SK-N-SH (cell line): Measurements from ENCODE around the gene GJA9. TPM values are rescaled to one million over a fixed set of nuclear protein-coding genes. Genes with fewer than 3 reads are reported as not detected.

Source experiments
- CTCF ChIA-PET: fragments of 300-600, 350-600 bp; formaldehyde crosslinking; extraction: SDS; loops from one replicate; lab custom pipeline; 2021; lab: Yijun Ruan, JAX
- POLR2A ChIA-PET: fragments of 350-600 bp; sonication (Branson Sonifier 250); formaldehyde crosslinking; extraction: SDS; loops from one replicate; lab custom pipeline; 2020; ENCODE audit warnings: antibody characterized with exemption, inconsistent platforms; lab: Yijun Ruan, JAX
- DNase-seq: peaks from one replicate; pipeline ENCODE4 v3.0.0; 2012
- H2AFZ ChIP-seq: fragments of 200-600 bp; sonication (generic); 2 replicates; pipeline ENCODE4 v1.8.1; 2016; ENCODE audit warnings: antibody characterized with exemption, mild to moderate bottlenecking, low read depth
- H3F3A ChIP-seq: fragments of 200-600 bp; sonication (generic); replicated peaks from 2 replicates; pipeline ENCODE3; 2016; ENCODE audit warnings: antibody characterized with exemption, mild to moderate bottlenecking; ENCODE audit not compliant: insufficient read depth
- H3K27ac ChIP-seq, 2 experiments: fragments of 200-500 bp in 1 of 2; fragments of 200-600 bp in 1 of 2; sonication (Bioruptor generic) in 1 of 2; sonication (generic), shearing (Covaris generic) in 1 of 2; 2 replicates each; pipeline versions ENCODE4 v1.5.1 to v1.6.1; 2014 to 2016; ENCODE audit warnings: low read depth in 2 of 2, inconsistent platforms in 1 of 2, low read length in 1 of 2, mild to moderate bottlenecking in 1 of 2, mixed read lengths in 1 of 2
- H3K27me3 ChIP-seq: fragments of 200-600 bp; sonication (generic), shearing (Covaris generic); 2 replicates; pipeline ENCODE4 v1.6.1; 2016; ENCODE audit warnings: mixed run types; ENCODE audit not compliant: insufficient read depth
- H3K36me3 ChIP-seq, 2 experiments: fragments of 200-500 bp in 1 of 2; fragments of 200-600 bp in 1 of 2; sonication (Bioruptor generic) in 1 of 2; sonication (generic) in 1 of 2; replicated peaks in 1 of 2; 2 replicates each; pipeline versions ENCODE3 to v1.5.1; 2014 to 2016; ENCODE audit warnings: low read length in 1 of 2, mild to moderate bottlenecking in 1 of 2; ENCODE audit not compliant: insufficient read depth in 2 of 2, control insufficient read depth in 1 of 2
- H3K4me1 ChIP-seq, 2 experiments: fragments of 200-500 bp in 1 of 2; fragments of 200-600 bp in 1 of 2; sonication (Bioruptor generic) in 1 of 2; sonication (generic), shearing (Covaris generic) in 1 of 2; 2 replicates each; pipeline versions ENCODE4 v1.5.1 to v1.6.1; 2014 to 2016; ENCODE audit warnings: low read depth in 1 of 2, low read length in 1 of 2, mixed run types in 1 of 2; ENCODE audit not compliant: insufficient read depth in 2 of 2, control insufficient read depth in 1 of 2
- H3K4me2 ChIP-seq: fragments of 200-600 bp; sonication (generic), shearing (Covaris generic); 2 replicates; pipeline ENCODE4 v1.6.1; 2017; ENCODE audit warnings: mixed run types
- H3K4me3 ChIP-seq, 2 experiments: fragments of 200-500 bp in 1 of 2; fragments of 200-600 bp in 1 of 2; sonication (Bioruptor generic) in 1 of 2; sonication (generic), shearing (Covaris generic) in 1 of 2; 2 replicates each; pipeline versions ENCODE4 v1.5.1 to v1.8.1; 2014 to 2016; ENCODE audit warnings: low read depth in 2 of 2, inconsistent platforms in 1 of 2, low read length in 1 of 2, mild to moderate bottlenecking in 1 of 2, mixed read lengths in 1 of 2, moderate library complexity in 1 of 2
- H3K79me2 ChIP-seq: fragments of 200-600 bp; sonication (generic); 2 replicates; pipeline ENCODE4 v1.8.1; 2017; ENCODE audit warnings: mild to moderate bottlenecking; ENCODE audit not compliant: insufficient read depth
- H3K9ac ChIP-seq: fragments of 200-600 bp; sonication (generic); 2 replicates; pipeline ENCODE4 v1.6.1; 2017; ENCODE audit warnings: mixed run types
- H3K9me2 ChIP-seq: fragments of 200-600 bp; sonication (generic); 2 replicates; pipeline ENCODE4 v1.6.1; 2017; ENCODE audit warnings: mixed run types
- H3K9me3 ChIP-seq: fragments of 200-600 bp; sonication (generic); 2 replicates; pipeline ENCODE4 v1.6.1; 2017; ENCODE audit warnings: mixed run types, mild to moderate bottlenecking, moderate library complexity
- H4K20me1 ChIP-seq: fragments of 200-600 bp; sonication (generic); 2 replicates; pipeline ENCODE4 v1.6.1; 2017; ENCODE audit warnings: mild to moderate bottlenecking, mixed run types; ENCODE audit not compliant: insufficient read depth
- CHD2 ChIP-seq: fragments of 150-350 bp; IDR thresholded peaks from 2 replicates; pipeline ENCODE4 v1.6.1; 2018; ENCODE audit warnings: low read length; ENCODE audit not compliant: partially characterized antibody
- EP300 ChIP-seq, 2 experiments: IDR thresholded peaks; 2 replicates each; pipeline versions ENCODE4 v1.4.0 to v1.6.1; 2012; ENCODE audit warnings: borderline replicate concordance in 1 of 2, low read depth in 1 of 2, low read length in 1 of 2
- EZH2phosphoT487 ChIP-seq: fragments of 200-600 bp; sonication (generic); IDR thresholded peaks from 2 replicates; pipeline ENCODE4 v1.6.1; 2017; ENCODE audit warnings: low read depth, mixed run types, mild to moderate bottlenecking, antibody characterized with exemption, moderate library complexity, borderline replicate concordance
- FOSL2 ChIP-seq: IDR thresholded peaks from 2 replicates; pipeline ENCODE4 v1.4.0; 2012; ENCODE audit warnings: low read depth, mild to moderate bottlenecking, moderate library complexity, borderline replicate concordance
- FOXJ3 ChIP-seq: sonication (generic); formaldehyde crosslinking; IDR thresholded peaks from 2 replicates; pipeline ENCODE4 v1.5.1; 2020; ENCODE audit warnings: mild to moderate bottlenecking, missing genetic modification reagents
- FOXM1 ChIP-seq: IDR thresholded peaks from 2 replicates; pipeline ENCODE4 v1.4.0; 2012; ENCODE audit warnings: low read depth, mild to moderate bottlenecking
- GABPA ChIP-seq: IDR thresholded peaks from 2 replicates; pipeline ENCODE4 v1.4.0; 2012; ENCODE audit warnings: low read depth, mild to moderate bottlenecking
- GATA2 ChIP-seq: sonication (generic); formaldehyde crosslinking; IDR thresholded peaks from 2 replicates; pipeline ENCODE4 v1.5.0; 2020; ENCODE audit warnings: mild to moderate bottlenecking, missing genetic modification reagents
- JUND ChIP-seq: IDR thresholded peaks from 2 replicates; pipeline ENCODE4 v1.4.0; 2012
- MXI1 ChIP-seq: IDR thresholded peaks from 2 replicates; pipeline ENCODE4 v1.6.1; 2012; ENCODE audit warnings: mild to moderate bottlenecking, low read depth, low read length, improper control_type of control experiment
- NFIC ChIP-seq: IDR thresholded peaks from 2 replicates; pipeline ENCODE4 v1.4.0; 2012; ENCODE audit warnings: borderline replicate concordance
- NRF1 ChIP-seq: IDR thresholded peaks from 2 replicates; pipeline ENCODE4 v1.6.1; 2012; ENCODE audit warnings: low read depth, mild to moderate bottlenecking, low read length
- POLR2AphosphoS5 ChIP-seq: IDR thresholded peaks from 2 replicates; pipeline ENCODE4 v1.6.1; 2012; ENCODE audit warnings: low read depth, low read length
- RCOR1 ChIP-seq: fragments of 150-350 bp; IDR thresholded peaks from 2 replicates; pipeline ENCODE4 v1.6.1; 2017; ENCODE audit warnings: antibody characterized with exemption, low read length
- REST ChIP-seq: IDR thresholded peaks from 2 replicates; pipeline ENCODE4 v1.6.1; 2012; ENCODE audit warnings: mild to moderate bottlenecking, low read depth, low read length, moderate library complexity
- RXRA ChIP-seq: IDR thresholded peaks from 2 replicates; pipeline ENCODE4 v1.4.0; 2012; ENCODE audit warnings: low read depth, mild to moderate bottlenecking, borderline replicate concordance
- SIN3A ChIP-seq: IDR thresholded peaks from 2 replicates; pipeline ENCODE4 v1.6.1; 2012; ENCODE audit warnings: low read depth, mild to moderate bottlenecking, low read length, moderate library complexity, borderline replicate concordance
- TAF1 ChIP-seq: IDR thresholded peaks from 2 replicates; pipeline ENCODE4 v1.6.1; 2012; ENCODE audit warnings: low read depth, mild to moderate bottlenecking, low read length, moderate library complexity, borderline replicate concordance
- TEAD4 ChIP-seq: IDR thresholded peaks from 2 replicates; pipeline ENCODE4 v1.4.0; 2012; ENCODE audit warnings: mild to moderate bottlenecking, borderline replicate concordance; ENCODE audit not compliant: insufficient read depth
- YY1 ChIP-seq: IDR thresholded peaks from 2 replicates; pipeline ENCODE4 v1.4.0; 2012; ENCODE audit warnings: low read depth, mild to moderate bottlenecking
- whole genome bisulfite sequencing: methylation state at CpG from one replicate; pipeline ENCODE4 v1.1.6; 2017; ENCODE audit warnings: low lambda C conversion rate; 5-methylcytosine and 5-hydroxymethylcytosine counted together
- polyA plus RNA-seq, 3 experiments: library from polyadenylated mRNA; depleted of rRNA; stranded (reverse); fragments of >200 nt; gene quantifications; 2 replicates each; pipeline ENCODE4 v1.2.3, GENCODE V29; 2012
- TF ChIP-seq, protein P1 (sequence below): IDR thresholded peaks from 2 replicates; pipeline ENCODE4 v1.4.0; 2012; ENCODE audit warnings: low read depth, borderline replicate concordance
- TF ChIP-seq, protein P2 (sequence below): fragments of 150-350 bp; IDR thresholded peaks from 2 replicates; pipeline ENCODE4 v1.6.1; 2017; ENCODE audit warnings: antibody characterized with exemption, low read length, low read depth, borderline replicate concordance

The GJA9 gene
- polyA plus RNA-seq, 1 of the 3 experiments (the other 2 are of a cell fraction): not detected

DNA sequence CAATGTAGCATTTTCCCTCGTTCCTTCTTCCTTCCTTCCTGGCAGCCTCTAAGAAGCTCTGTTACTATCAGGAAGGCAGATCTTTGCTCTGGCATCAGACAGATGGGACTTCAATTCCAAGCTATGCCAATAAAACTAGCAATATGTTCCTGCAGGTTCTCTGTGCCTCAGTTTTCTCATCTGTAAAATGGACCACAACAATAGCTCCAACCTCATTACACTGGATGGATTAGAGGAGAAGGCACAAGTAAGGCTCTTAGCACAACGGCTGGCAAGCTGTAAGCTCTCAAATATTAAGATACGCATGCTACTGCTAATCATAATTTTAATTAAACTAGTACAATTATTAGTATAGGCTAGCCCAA, 49.0 kb downstream of the GJA9 start:
- H3F3A ChIP-seq: peaks cover 4% of the 10 kb centered on the region
- H3K79me2 ChIP-seq: no peaks in the 10 kb centered on the region
- H3K4me3 ChIP-seq: no peak overlapping the region
- H3K9me3 ChIP-seq: no peaks in the 10 kb centered on the region
- no peak for DNase-seq
- no peak overlapping the region for H2AFZ ChIP-seq
- H3K27ac ChIP-seq: no peak overlapping the region
- H3K27me3 ChIP-seq: peaks cover 27% of the 10 kb centered on the region; the same call in 1 of the 2 replicates
- POLR2A ChIA-PET: interaction anchor here (0.5 kb wide), 1 partner anchor 349 kb away, joined by 3 read pairs; no protein-coding TSS in a partner anchor
- no peaks in the 10 kb centered on the region for H4K20me1 ChIP-seq
- H3K4me1 ChIP-seq: no peaks in the 10 kb centered on the region
- no peak overlapping the region for H3K4me2 ChIP-seq
- CTCF ChIA-PET: interaction anchor here (1.1 to 4.9 kb wide), 5 partner anchors 8 to 806 kb away, joined by 3 to 58 read pairs (median 5); no protein-coding TSS in a partner anchor
- 52% methylated on average over 3 of the region's 3 CpGs for WGBS
- H3K36me3 ChIP-seq: no peaks in the 10 kb centered on the region
- H3K9ac ChIP-seq: no peak overlapping the region
- H3K9me2 ChIP-seq: no peaks in the 10 kb centered on the region
- TF ChIP-seq RXRA: no peak
- TF ChIP-seq TAF1: no peak
- no peak for TF ChIP-seq FOSL2
- TF ChIP-seq NRF1: no peak
- no peak for TF ChIP-seq FOXJ3 (CRISPR knock-in tag)
- TF ChIP-seq POLR2AphosphoS5: no peak
- TF ChIP-seq, protein P1, sequence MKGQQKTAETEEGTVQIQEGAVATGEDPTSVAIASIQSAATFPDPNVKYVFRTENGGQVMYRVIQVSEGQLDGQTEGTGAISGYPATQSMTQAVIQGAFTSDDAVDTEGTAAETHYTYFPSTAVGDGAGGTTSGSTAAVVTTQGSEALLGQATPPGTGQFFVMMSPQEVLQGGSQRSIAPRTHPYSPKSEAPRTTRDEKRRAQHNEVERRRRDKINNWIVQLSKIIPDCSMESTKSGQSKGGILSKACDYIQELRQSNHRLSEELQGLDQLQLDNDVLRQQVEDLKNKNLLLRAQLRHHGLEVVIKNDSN: no peak
- TF ChIP-seq SIN3A: no peak
- no peak for TF ChIP-seq EP300 (IDR thresholded peaks at IDR 0.05; ENCODE audit: borderline replicate concordance in 1 of 2, low read depth in 1 of 2, low read length in 1 of 2)
- no peak for TF ChIP-seq TEAD4
- TF ChIP-seq MXI1: no peak
- no peak for TF ChIP-seq GATA2
- TF ChIP-seq JUND: no peak
- TF ChIP-seq FOXM1: no peak

DNA sequence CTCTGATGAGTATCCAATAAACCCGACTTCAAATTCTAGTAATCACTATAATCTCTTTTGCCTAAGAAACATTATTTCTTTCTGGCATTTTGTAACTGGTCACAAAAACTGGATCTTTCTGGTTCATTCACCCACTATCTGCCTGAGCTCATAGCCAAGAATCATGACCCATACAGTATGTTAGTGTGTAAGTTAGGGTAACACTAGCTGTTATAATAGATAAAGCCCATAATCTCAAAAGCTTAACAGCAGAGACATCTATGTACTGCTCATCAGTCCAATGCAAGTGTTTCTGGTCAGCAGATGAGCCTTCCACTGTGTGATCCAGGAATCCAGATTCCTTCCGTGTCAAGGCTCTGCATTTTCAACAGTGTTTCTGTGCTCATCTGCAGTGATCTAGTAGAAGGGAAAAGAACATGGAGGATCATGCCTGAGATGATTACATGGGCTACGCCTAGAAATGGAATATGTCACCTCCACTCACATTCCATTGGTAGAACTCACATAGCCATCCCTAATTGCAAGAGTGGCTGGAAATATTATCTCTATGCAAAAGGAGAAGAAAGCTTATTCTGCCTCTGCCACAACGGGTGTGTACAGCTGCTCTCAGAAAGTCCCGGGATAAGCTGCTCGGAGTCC, 49.5 kb downstream of the GJA9 start:
- 41% methylated on average over 6 of the region's 6 CpGs for WGBS
- no peak overlapping the region for H3K4me2 ChIP-seq

More for the DNA sequence above, 49.5 kb downstream of the GJA9 start:
- CTCF ChIA-PET: interaction anchor here (1.1 to 4.9 kb wide), 5 partner anchors 8 to 805 kb away, joined by 3 to 58 read pairs (median 5); no protein-coding TSS in a partner anchor
- DNase-seq: no peak
- Histone ChIP-seq H3F3A (peaks cover 4% of the 10 kb centered on the region), H3K4me3 (no peak overlapping the region), H3K27me3 (peaks cover 28% of the 10 kb centered on the region; the same call in 1 of the 2 replicates), H4K20me1 (no peaks in the 10 kb centered on the region), H3K79me2 (no peaks in the 10 kb centered on the region), H3K9me3 (no peaks in the 10 kb centered on the region), H3K36me3 (no peaks in the 10 kb centered on the region), H3K4me1 (no peaks in the 10 kb centered on the region), H3K9me2 (no peaks in the 10 kb centered on the region), H3K9ac (no peak overlapping the region), H2AFZ (no peak overlapping the region), H3K27ac (no peak overlapping the region)
- POLR2A ChIA-PET: no interaction called here
- TF ChIP-seq NFIC (no peak), RCOR1 (no peak), RXRA (no peak), CHD2 (no peak), YY1 (no peak), GATA2 (no peak), GABPA (no peak), EZH2phosphoT487 (no peak), FOSL2 (no peak), REST (no peak)
- TF ChIP-seq, protein P2, sequence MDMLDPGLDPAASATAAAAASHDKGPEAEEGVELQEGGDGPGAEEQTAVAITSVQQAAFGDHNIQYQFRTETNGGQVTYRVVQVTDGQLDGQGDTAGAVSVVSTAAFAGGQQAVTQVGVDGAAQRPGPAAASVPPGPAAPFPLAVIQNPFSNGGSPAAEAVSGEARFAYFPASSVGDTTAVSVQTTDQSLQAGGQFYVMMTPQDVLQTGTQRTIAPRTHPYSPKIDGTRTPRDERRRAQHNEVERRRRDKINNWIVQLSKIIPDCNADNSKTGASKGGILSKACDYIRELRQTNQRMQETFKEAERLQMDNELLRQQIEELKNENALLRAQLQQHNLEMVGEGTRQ: no peak
